GM19193 (cell line): ENCODE results near the gene RBFOX2.

Experiments used
- POLR2A ChIP-seq: IDR thresholded peaks from 4 replicates; pipeline ENCODE4 v1.6.1; 2011; ENCODE audit not compliant: insufficient read depth, insufficient read length; ENCODE audit errors: extremely low read depth

Gene RBFOX2

GRCh38 chr22:35891442-35891841, 137.2 kb downstream of the RBFOX2 start:
- TF ChIP-seq POLR2A: no peak

- no peak for TF ChIP-seq POLR2A
These were observed 139.6 kb downstream of the RBFOX2 start for GRCh38 chr22:35889071-35889470.

DNA sequence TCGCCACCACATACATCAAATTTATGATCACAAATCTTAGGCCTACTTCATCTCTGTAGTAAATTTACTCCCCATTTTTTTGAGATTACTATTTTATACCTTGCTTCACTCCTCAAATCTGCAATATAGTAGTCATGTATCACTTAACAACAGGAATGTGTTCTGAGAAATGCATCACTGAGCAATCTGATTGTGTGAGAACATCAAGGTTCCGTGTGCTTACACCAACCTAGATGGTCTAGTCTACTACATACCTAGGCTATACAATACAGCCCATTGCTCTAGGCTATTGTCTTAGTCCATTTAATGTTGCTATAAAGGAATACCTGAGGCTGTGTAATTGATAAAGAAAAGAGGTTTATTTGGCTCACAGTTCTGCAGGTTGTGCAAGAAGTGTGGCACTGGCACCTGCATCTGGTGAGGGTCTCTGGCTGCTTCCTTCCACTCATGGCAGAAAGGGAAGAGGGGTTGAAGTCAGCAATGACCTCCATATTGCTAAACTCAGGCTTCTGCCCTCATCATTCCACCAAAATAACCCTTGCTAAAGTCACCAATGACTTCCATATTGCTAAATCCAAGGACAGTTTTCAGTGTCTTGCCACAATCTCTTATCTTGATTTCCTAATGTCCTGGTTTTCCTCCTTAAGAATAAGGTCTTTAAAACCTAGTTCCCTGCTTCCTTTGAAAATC, 140.3 kb downstream of the RBFOX2 start:
- no peak for TF ChIP-seq POLR2A

DNA sequence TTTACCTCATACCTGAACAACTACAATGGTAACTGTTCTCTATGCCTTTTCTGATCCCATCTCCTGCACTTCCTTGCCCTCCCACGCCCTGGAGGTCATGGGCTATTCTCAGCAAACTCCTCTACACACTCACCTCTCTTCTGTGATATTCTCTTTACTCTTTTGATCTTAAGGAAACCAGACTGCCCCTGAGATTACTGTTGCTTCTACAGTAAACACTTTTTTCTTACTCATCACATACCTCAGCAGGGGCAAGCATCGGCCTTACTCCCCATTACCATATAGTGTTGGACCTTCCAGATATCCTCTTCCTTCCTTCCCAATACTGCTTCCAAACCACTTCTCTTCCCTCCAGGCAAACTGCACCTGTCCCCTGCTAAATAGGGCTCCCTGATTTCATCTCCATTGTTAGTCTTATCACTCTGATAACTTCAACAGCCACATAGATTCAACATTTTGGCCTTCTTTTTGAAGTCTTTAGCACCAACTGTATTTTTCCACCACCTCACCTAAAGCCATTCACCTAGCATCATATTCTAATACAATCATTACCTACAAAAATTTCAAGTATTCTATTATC, 141.2 kb downstream of the RBFOX2 start:
- TF ChIP-seq POLR2A: no peak

GRCh38 chr22:35886309-35886708, 142.3 kb downstream of the RBFOX2 start:
- no peak for TF ChIP-seq POLR2A

GRCh38 chr22:35884529-35884928, 144.1 kb downstream of the RBFOX2 start:
- no peak for TF ChIP-seq POLR2A

DNA sequence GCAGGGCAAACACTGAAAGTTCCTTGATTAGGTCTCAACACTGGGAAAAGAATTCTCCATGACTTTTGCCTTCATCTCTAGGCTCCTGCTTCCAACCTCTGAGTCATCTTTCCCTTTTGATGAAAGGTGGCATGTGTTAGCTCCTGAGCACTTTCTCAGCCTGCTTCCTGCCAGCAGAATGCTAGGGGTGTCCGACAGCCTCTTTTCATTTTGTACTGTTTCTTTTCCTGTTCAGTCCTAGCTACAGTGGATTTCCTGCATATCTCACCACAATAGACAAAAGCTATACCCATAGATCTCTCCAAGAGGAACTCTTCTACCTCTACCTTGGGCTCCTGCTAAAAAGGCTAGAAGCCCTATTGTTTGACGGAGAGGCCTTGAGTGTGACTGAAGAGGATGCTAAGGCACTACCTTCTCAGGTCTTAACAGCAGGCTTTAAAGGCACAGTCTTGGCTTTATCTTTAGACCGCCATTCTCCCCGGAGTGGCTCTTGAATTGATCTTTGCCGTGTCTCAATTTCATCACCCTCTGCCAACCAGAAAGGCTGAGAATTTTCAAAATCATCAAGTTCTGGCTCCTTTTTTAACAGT, 145.5 kb downstream of the RBFOX2 start:
- TF ChIP-seq POLR2A: no peak

- TF ChIP-seq POLR2A: no peak
These were observed 146.2 kb downstream of the RBFOX2 start for GRCh38 chr22:35882211-35883030.

DNA sequence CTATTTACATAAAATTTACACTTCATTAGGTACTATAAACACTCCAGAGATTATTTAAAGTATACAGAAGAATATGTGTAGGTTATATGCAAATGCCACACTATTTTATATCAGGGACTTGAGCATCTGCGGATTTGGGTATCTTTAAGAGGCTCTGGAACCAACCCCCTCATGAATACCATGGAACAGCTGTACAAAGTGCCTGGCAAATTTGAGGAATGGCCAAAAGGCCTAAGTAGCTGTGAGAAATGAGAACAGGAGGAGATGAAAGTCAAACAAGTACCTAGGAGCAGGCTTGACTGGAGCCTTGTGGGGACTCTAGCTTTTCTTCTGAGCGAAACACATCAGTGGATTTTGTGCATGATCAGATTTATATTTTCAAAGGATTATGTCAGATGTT, 149.3 kb downstream of the RBFOX2 start:
- TF ChIP-seq POLR2A: no peak

DNA sequence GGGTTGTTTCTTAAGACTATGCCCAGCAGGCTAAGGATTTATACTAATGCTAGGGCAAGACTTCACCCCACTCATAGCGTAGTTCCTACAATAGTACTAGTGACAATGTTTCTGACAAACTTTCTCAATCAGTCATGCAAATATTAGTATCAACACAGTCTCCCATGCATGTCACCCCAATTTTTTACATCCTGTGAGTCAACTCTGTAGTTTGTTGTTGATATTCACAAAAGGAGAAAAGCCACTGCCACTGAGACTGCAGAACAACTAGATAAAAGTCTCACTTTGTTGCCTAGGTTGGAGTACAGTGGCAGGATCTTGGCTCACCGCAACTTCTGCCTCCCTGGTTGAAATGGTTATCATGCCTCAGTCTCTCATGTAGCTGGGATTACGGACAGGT, 155.2 kb downstream of the RBFOX2 start:
- TF ChIP-seq POLR2A: no peak

- no peak for TF ChIP-seq POLR2A
These were observed 156.2 kb downstream of the RBFOX2 start for GRCh38 chr22:35872451-35872850.

GRCh38 chr22:35870517-35871293, 157.9 kb downstream of the RBFOX2 start:
- no peak for TF ChIP-seq POLR2A

GRCh38 chr22:35868938-35869337, 159.7 kb downstream of the RBFOX2 start:
- no peak for TF ChIP-seq POLR2A

DNA sequence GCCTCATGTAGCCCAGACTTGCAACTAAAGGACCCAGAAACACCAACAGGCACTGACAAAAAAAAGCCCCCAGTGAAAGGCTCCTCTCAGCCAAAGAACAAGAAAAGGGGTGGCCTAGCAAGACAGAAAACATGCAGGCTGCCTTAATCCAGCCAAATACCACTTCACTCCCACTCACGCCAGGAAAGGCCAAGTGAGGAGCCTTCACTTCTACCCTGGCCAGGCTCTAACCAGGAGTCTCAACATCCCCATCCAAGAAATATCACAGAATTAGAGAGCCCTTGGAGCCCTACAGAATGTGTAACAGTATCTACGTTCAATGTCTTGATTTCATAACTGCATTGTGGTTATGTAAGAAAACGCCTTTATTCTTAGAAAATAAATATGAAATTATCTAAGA, 162.0 kb downstream of the RBFOX2 start:
- TF ChIP-seq POLR2A: no peak

DNA sequence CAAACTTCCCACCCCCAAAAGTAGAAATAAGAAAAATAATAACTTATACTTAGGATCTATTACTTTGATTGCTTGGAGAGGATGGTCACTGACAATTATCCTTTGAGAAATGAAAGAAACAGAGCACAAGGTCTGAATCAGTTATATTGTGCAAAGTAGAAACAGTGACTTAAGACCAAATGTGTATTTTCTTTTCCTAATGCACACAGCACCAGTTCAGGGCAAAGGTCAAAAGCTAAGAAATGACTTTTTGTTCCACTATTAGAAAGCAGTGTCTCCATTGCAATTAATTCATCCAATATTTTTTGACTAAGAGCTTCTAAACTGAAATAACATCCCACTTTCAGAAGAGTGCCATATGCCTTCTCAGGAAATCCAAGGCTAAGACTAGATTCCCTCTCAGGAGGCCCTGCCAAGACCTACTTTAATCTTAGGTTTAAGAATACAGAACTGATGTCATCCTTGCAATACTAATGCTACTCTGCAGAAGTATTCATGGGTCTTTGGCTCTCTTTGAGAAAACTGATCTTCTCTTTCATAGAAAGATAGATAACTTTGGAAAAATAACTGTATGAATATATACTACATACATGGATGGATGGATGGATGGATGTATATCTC, 164.0 kb downstream of the RBFOX2 start:
- TF ChIP-seq POLR2A: no peak

GRCh38 chr22:35863432-35863831, 165.2 kb downstream of the RBFOX2 start:
- TF ChIP-seq POLR2A: no peak
